Stimulated activated memory B cell treated with anti-CD40 and anti-IgM and Interleukin-4, amounts not matched to agents 10 μg/mL and 1 μg/mL and 100 μg/mL, for 72 hours (primary cell): ENCODE measurements around the gene OR52J3.
A peak's percentile ranks its signal among the peaks of the same experiment; 100 is the strongest.
"Not testable (repeated sequence)": the region's sequence is repeated elsewhere in the genome, so short reads cannot be mapped to it uniquely, and the experiment has no call there.

ENCODE experiments used
- ATAC-seq: fragments of 150-1000 bp; cut with Tn5 transposase; 2 replicates; pipeline ENCODE4 v1.10.0; 2021
- H3K27ac Mint-ChIP-seq: one replicate; pipeline ENCODE4 v1.8.0; 2022; ENCODE audit warnings: mild to moderate bottlenecking, mixed read lengths
- H3K27me3 Mint-ChIP-seq: one replicate; pipeline ENCODE4 v1.8.0; 2022; ENCODE audit warnings: mixed read lengths
- H3K36me3 Mint-ChIP-seq: one replicate; pipeline ENCODE4 v1.8.0; 2022; ENCODE audit warnings: mixed read lengths
- H3K4me1 Mint-ChIP-seq: one replicate; pipeline ENCODE4 v1.8.0; 2022; ENCODE audit warnings: mixed read lengths
- H3K4me3 Mint-ChIP-seq: one replicate; pipeline ENCODE4 v1.8.0; 2022; ENCODE audit warnings: mild to moderate bottlenecking, moderate library complexity, mixed read lengths
- H3K9me3 Mint-ChIP-seq: one replicate; pipeline ENCODE4 v1.8.0; 2022; ENCODE audit warnings: mixed read lengths

Gene OR52J3

GRCh38 chr11:5046226-5046625, at the start of gene OR52J3:
TSS of gene OR52J3 (plus strand) at chr11:5046526. CDS start at chr11:5046526, 0 bp downstream.
- Mint-ChIP-seq H3K36me3 (no peaks in the 10 kb centered on the region), H3K4me3 (no peak within 1 kb of the TSS), H3K27ac (no peak within 1 kb of the TSS), H3K27me3 (peaks cover 8% of the 10 kb centered on the region), H3K4me1 (no peaks in the 10 kb centered on the region), H3K9me3 (peaks cover 3% of the 10 kb centered on the region)
- no peak for ATAC-seq

- Mint-ChIP-seq H3K9me3 (no peaks in the 10 kb centered on the region), H3K36me3 (no peaks in the 10 kb centered on the region), H3K4me3 (no peak overlapping the region), H3K27ac (no peak overlapping the region), H3K27me3 (peaks cover 17% of the 10 kb centered on the region), H3K4me1 (no peaks in the 10 kb centered on the region)
- no peak for ATAC-seq
These were observed 41.7 kb upstream of the OR52J3 start for GRCh38 chr11:5004424-5005274.

GRCh38 chr11:5007561-5007960, 38.8 kb upstream of the OR52J3 start:
- Mint-ChIP-seq H3K27me3 (peaks cover 17% of the 10 kb centered on the region), H3K9me3 (no peaks in the 10 kb centered on the region), H3K4me3 (no peak overlapping the region), H3K36me3 (no peaks in the 10 kb centered on the region), H3K27ac (no peak overlapping the region), H3K4me1 (no peaks in the 10 kb centered on the region)
- no peak for ATAC-seq

GRCh38 chr11:5011254-5011653, 35.1 kb upstream of the OR52J3 start:
- no peak overlapping the region for H3K4me3 Mint-ChIP-seq
- H3K27me3 Mint-ChIP-seq: no peaks in the 10 kb centered on the region
- H3K36me3 Mint-ChIP-seq: no peaks in the 10 kb centered on the region
- no peaks in the 10 kb centered on the region for H3K9me3 Mint-ChIP-seq
- no peak for ATAC-seq
- H3K4me1 Mint-ChIP-seq: no peaks in the 10 kb centered on the region
- H3K27ac Mint-ChIP-seq: no peak overlapping the region

- no peaks in the 10 kb centered on the region for H3K9me3 Mint-ChIP-seq
- H3K27ac Mint-ChIP-seq: no peak overlapping the region
- no peaks in the 10 kb centered on the region for H3K4me1 Mint-ChIP-seq
- no peaks in the 10 kb centered on the region for H3K36me3 Mint-ChIP-seq
- no peaks in the 10 kb centered on the region for H3K27me3 Mint-ChIP-seq
- no peak overlapping the region for H3K4me3 Mint-ChIP-seq
- no peak for ATAC-seq
These were observed 33.3 kb upstream of the OR52J3 start for GRCh38 chr11:5013012-5013411.

GRCh38 chr11:5021996-5022395, 24.3 kb upstream of the OR52J3 start:
- Mint-ChIP-seq H3K36me3 (no peaks in the 10 kb centered on the region), H3K9me3 (peaks cover 23% of the 10 kb centered on the region), H3K4me1 (no peaks in the 10 kb centered on the region), H3K4me3 (no peak overlapping the region), H3K27ac (no peak overlapping the region), H3K27me3 (no peaks in the 10 kb centered on the region)
- ATAC-seq: no peak

- Mint-ChIP-seq H3K4me1 (no peaks in the 10 kb centered on the region), H3K27ac (no peak overlapping the region), H3K36me3 (no peaks in the 10 kb centered on the region), H3K27me3 (no peaks in the 10 kb centered on the region), H3K4me3 (no peak overlapping the region), H3K9me3 (no peaks in the 10 kb centered on the region)
- ATAC-seq: no peak
These were observed 9.7 kb upstream of the OR52J3 start for GRCh38 chr11:5036669-5037068.

GRCh38 chr11:5037926-5038325, 8.4 kb upstream of the OR52J3 start:
- ATAC-seq: no peak
- Mint-ChIP-seq H3K27me3 (no peaks in the 10 kb centered on the region), H3K4me1 (no peaks in the 10 kb centered on the region), H3K36me3 (no peaks in the 10 kb centered on the region), H3K27ac (no peak overlapping the region), H3K4me3 (no peak overlapping the region), H3K9me3 (no peaks in the 10 kb centered on the region)

- Mint-ChIP-seq H3K36me3 (no peaks in the 10 kb centered on the region), H3K4me1 (no peaks in the 10 kb centered on the region), H3K27ac (no peak overlapping the region), H3K27me3 (no peaks in the 10 kb centered on the region), H3K9me3 (no peaks in the 10 kb centered on the region), H3K4me3 (no peak overlapping the region)
- no peak for ATAC-seq
These were observed 8.0 kb upstream of the OR52J3 start for GRCh38 chr11:5038341-5038740.

- Mint-ChIP-seq H3K27ac (no peak overlapping the region), H3K27me3 (no peaks in the 10 kb centered on the region), H3K4me3 (no peak overlapping the region), H3K4me1 (no peaks in the 10 kb centered on the region), H3K36me3 (no peaks in the 10 kb centered on the region), H3K9me3 (no peaks in the 10 kb centered on the region)
- ATAC-seq: no peak
These were observed 5.5 kb upstream of the OR52J3 start for GRCh38 chr11:5040876-5041275.

- no peak for ATAC-seq
- no peaks in the 10 kb centered on the region for H3K27me3 Mint-ChIP-seq
- H3K4me1 Mint-ChIP-seq: no peaks in the 10 kb centered on the region
- H3K36me3 Mint-ChIP-seq: no peaks in the 10 kb centered on the region
- H3K4me3 Mint-ChIP-seq: no peak overlapping the region
- peaks cover 2% of the 10 kb centered on the region for H3K9me3 Mint-ChIP-seq
- no peak overlapping the region for H3K27ac Mint-ChIP-seq
These were observed 4.2 kb upstream of the OR52J3 start for GRCh38 chr11:5042091-5042490.

GRCh38 chr11:5043380-5043779, 2.9 kb upstream of the OR52J3 start:
- Mint-ChIP-seq H3K27ac (no peak overlapping the region), H3K9me3 (peaks cover 3% of the 10 kb centered on the region), H3K27me3 (peaks cover 8% of the 10 kb centered on the region), H3K4me1 (no peaks in the 10 kb centered on the region), H3K36me3 (no peaks in the 10 kb centered on the region), H3K4me3 (no peak overlapping the region)
- ATAC-seq: no peak

- no peak overlapping the region for H3K27ac Mint-ChIP-seq
- no peaks in the 10 kb centered on the region for H3K36me3 Mint-ChIP-seq
- ATAC-seq: no peak
- H3K4me1 Mint-ChIP-seq: no peaks in the 10 kb centered on the region
- peaks cover 3% of the 10 kb centered on the region for H3K9me3 Mint-ChIP-seq
- H3K4me3 Mint-ChIP-seq: no peak overlapping the region
- peaks cover 8% of the 10 kb centered on the region for H3K27me3 Mint-ChIP-seq
These were observed 516 bp downstream of the OR52J3 start for GRCh38 chr11:5046754-5047330.

- not testable (repeated sequence) for H3K9me3 Mint-ChIP-seq, H3K4me1 Mint-ChIP-seq, H3K27me3 Mint-ChIP-seq, H3K36me3 Mint-ChIP-seq, ATAC-seq, H3K27ac Mint-ChIP-seq, H3K4me3 Mint-ChIP-seq
These were observed 12.4 kb downstream of the OR52J3 start for GRCh38 chr11:5058679-5059078.

GRCh38 chr11:5059391-5059790, 13.1 kb downstream of the OR52J3 start, which contains the start of gene OR52E2:
TSS of gene OR52E2 (minus strand) at chr11:5059627. CDS start at chr11:5059627, 0 bp downstream.
- Mint-ChIP-seq H3K4me3 (no peak within 1 kb of the TSS), H3K9me3 (peaks cover 2% of the 10 kb centered on the region), H3K36me3 (no peaks in the 10 kb centered on the region), H3K27ac (no peak within 1 kb of the TSS), H3K4me1 (no peaks in the 10 kb centered on the region), H3K27me3 (peaks cover 7% of the 10 kb centered on the region)
- ATAC-seq: peak; percentile 43

- no peak for ATAC-seq
These were observed 18.7 kb downstream of the OR52J3 start for GRCh38 chr11:5065027-5065426.

More at GRCh38 chr11:5065027-5065426, 18.7 kb downstream of the OR52J3 start:
- H3K4me1 Mint-ChIP-seq: no peaks in the 10 kb centered on the region
- H3K27me3 Mint-ChIP-seq: peaks cover 12% of the 10 kb centered on the region
- H3K27ac Mint-ChIP-seq: no peak overlapping the region
- no peaks in the 10 kb centered on the region for H3K36me3 Mint-ChIP-seq
- no peaks in the 10 kb centered on the region for H3K9me3 Mint-ChIP-seq
- no peak overlapping the region for H3K4me3 Mint-ChIP-seq
